IMR-90 (cell line): ENCODE measurements around the gene DDX24. TPM values are rescaled to one million over a fixed set of nuclear protein-coding genes. Genes with fewer than 3 reads are reported as not detected.

ENCODE experiments used
- ATAC-seq: fragments of 200-7000 bp; cut with Tn5 transposase; 2 replicates; pipeline ENCODE4 v1.9.1; 2020; ENCODE audit warnings: low read depth, mild to moderate bottlenecking, moderate library complexity
- BruUV-seq: library from RNA; stranded (reverse); fragments of 400-500 nt; replicated peaks from 2 replicates; lab custom pipeline; 2021; lab: Mats Ljungman, UMichigan
- CTCF ChIA-PET: fragments of 300-600 bp; formaldehyde crosslinking; extraction: SDS; loops from one replicate; lab custom pipeline; 2021; ENCODE audit warnings: antibody characterized with exemption; lab: Yijun Ruan, JAX
- POLR2A ChIA-PET: fragments of 300-600 bp; sonication (Branson Sonifier 250); formaldehyde crosslinking; loops from one replicate; lab custom pipeline; 2022; ENCODE audit warnings: antibody characterized with exemption; ENCODE audit not compliant: unreplicated experiment; lab: Charles Lee
- DNase-seq: peaks from one replicate; pipeline ENCODE4 v3.0.0; 2013
- H2AFZ ChIP-seq: replicated peaks from 2 replicates; pipeline ENCODE3; 2013; ENCODE audit warnings: low read length, mild to moderate bottlenecking; ENCODE audit not compliant: poor library complexity
- H2AK5ac ChIP-seq: 2 replicates; pipeline ENCODE4 v1.6.1; 2013; ENCODE audit warnings: low read depth, low read length, inconsistent platforms
- H2AK9ac ChIP-seq: replicated peaks from 2 replicates; pipeline ENCODE3; 2013; ENCODE audit warnings: mild to moderate bottlenecking, low read depth, low read length, moderate library complexity; ENCODE audit not compliant: poor library complexity
- H2BK120ac ChIP-seq: 2 replicates; pipeline ENCODE4 v1.6.1; 2013; ENCODE audit warnings: low read depth, low read length, inconsistent platforms
- H2BK15ac ChIP-seq: 3 replicates; pipeline ENCODE4 v1.6.1; 2013; ENCODE audit warnings: low read depth, low read length, inconsistent platforms
- H2BK20ac ChIP-seq: 2 replicates; pipeline ENCODE4 v1.6.1; 2013; ENCODE audit warnings: low read depth, mild to moderate bottlenecking, inconsistent platforms, low read length, moderate library complexity
- H2BK5ac ChIP-seq: 2 replicates; pipeline ENCODE4 v1.6.1; 2013; ENCODE audit warnings: mild to moderate bottlenecking, low read depth, low read length, inconsistent platforms; ENCODE audit not compliant: poor library complexity, severe bottlenecking
- H3K14ac ChIP-seq: replicated peaks from 2 replicates; pipeline ENCODE4 v1.6.1; 2013; ENCODE audit warnings: low read depth, low read length, inconsistent platforms
- H3K18ac ChIP-seq: 2 replicates; pipeline ENCODE4 v1.6.1; 2013; ENCODE audit warnings: low read depth, low read length, control low read depth
- H3K23ac ChIP-seq: 2 replicates; pipeline ENCODE4 v1.6.1; 2013; ENCODE audit warnings: low read depth, low read length, inconsistent platforms
- H3K27ac ChIP-seq: 2 replicates; pipeline ENCODE4 v1.5.1; 2013; ENCODE audit warnings: mild to moderate bottlenecking, control low read depth, low read length; ENCODE audit not compliant: insufficient read depth
- H3K27me3 ChIP-seq: 2 replicates; pipeline ENCODE4 v1.6.1; 2013; ENCODE audit warnings: low read length; ENCODE audit not compliant: control insufficient read depth, insufficient read depth
- H3K36me3 ChIP-seq: 2 replicates; pipeline ENCODE4 v1.6.1; 2013; ENCODE audit warnings: low read length, mixed read lengths; ENCODE audit not compliant: control insufficient read depth, insufficient read depth
- H3K4ac ChIP-seq: 2 replicates; pipeline ENCODE4 v1.6.1; 2013; ENCODE audit warnings: low read depth, low read length, inconsistent platforms
- H3K4me1 ChIP-seq: 2 replicates; pipeline ENCODE4 v1.6.1; 2013; ENCODE audit warnings: low read length, mixed read lengths; ENCODE audit not compliant: control insufficient read depth, insufficient read depth
- H3K4me2 ChIP-seq: 2 replicates; pipeline ENCODE4 v1.6.1; 2013; ENCODE audit warnings: low read depth, mild to moderate bottlenecking, control low read depth, low read length, moderate library complexity
- H3K4me3 ChIP-seq: 2 replicates; pipeline ENCODE4 v1.5.1; 2013; ENCODE audit warnings: low read depth, mild to moderate bottlenecking, control low read depth, low read length, moderate library complexity; ENCODE audit not compliant: insufficient read depth
- H3K56ac ChIP-seq: 2 replicates; pipeline ENCODE4 v1.6.1; 2013; ENCODE audit warnings: low read length, inconsistent platforms; ENCODE audit not compliant: insufficient read depth; ENCODE audit errors: extremely low read depth
- H3K79me1 ChIP-seq, 2 experiments: 2 replicates each; pipeline ENCODE4 v1.6.1; 2013; ENCODE audit warnings: low read length in 2 of 2, inconsistent platforms in 1 of 2, low read depth in 1 of 2
- H3K9ac ChIP-seq: 2 replicates; pipeline ENCODE4 v1.6.1; 2013; ENCODE audit warnings: low read depth, low read length, control low read depth
- H3K9me1 ChIP-seq: 2 replicates; pipeline ENCODE4 v1.6.1; 2013; ENCODE audit warnings: low read length, inconsistent platforms; ENCODE audit not compliant: insufficient read depth
- H3K9me3 ChIP-seq: 2 replicates; pipeline ENCODE4 v1.6.1; 2013; ENCODE audit warnings: low read length; ENCODE audit not compliant: control insufficient read depth, insufficient read depth
- H4K20me1 ChIP-seq: 2 replicates; pipeline ENCODE4 v1.6.1; 2013; ENCODE audit warnings: low read length, inconsistent platforms; ENCODE audit not compliant: insufficient read depth
- H4K5ac ChIP-seq: 2 replicates; pipeline ENCODE4 v1.6.1; 2013; ENCODE audit warnings: mild to moderate bottlenecking, low read depth, low read length, control low read depth
- H4K8ac ChIP-seq, 2 experiments: 2 replicates each; pipeline ENCODE4 v1.6.1; 2013; ENCODE audit warnings: low read depth in 2 of 2, low read length in 2 of 2, control low read depth in 1 of 2, inconsistent platforms in 1 of 2
- H4K91ac ChIP-seq: 2 replicates; pipeline ENCODE4 v1.6.1; 2013; ENCODE audit warnings: low read depth, low read length, inconsistent platforms; ENCODE audit not compliant: insufficient read depth
- CEBPB ChIP-seq: IDR thresholded peaks from 2 replicates; pipeline ENCODE4 v1.6.1; 2012; ENCODE audit warnings: low read depth, low read length, improper control_type of control experiment
- CHD1 ChIP-seq: IDR thresholded peaks from 2 replicates; pipeline ENCODE4 v1.6.1; 2012; ENCODE audit warnings: low read depth, low read length, improper control_type of control experiment
- CTCF ChIP-seq: conservative IDR thresholded peaks from 2 replicates; pipeline ENCODE4 v1.5.1; 2012; ENCODE audit warnings: mild to moderate bottlenecking, low read depth, low read length, improper control_type of control experiment
- MAZ ChIP-seq: IDR thresholded peaks from 2 replicates; pipeline ENCODE4 v1.6.1; 2012; ENCODE audit warnings: low read depth, mild to moderate bottlenecking, low read length, improper control_type of control experiment, moderate library complexity, borderline replicate concordance
- MXI1 ChIP-seq: IDR thresholded peaks from 2 replicates; pipeline ENCODE4 v1.6.1; 2012; ENCODE audit warnings: low read depth, mild to moderate bottlenecking, low read length, moderate library complexity, borderline replicate concordance
- POLR2A ChIP-seq: IDR thresholded peaks from 2 replicates; pipeline ENCODE4 v1.6.1; 2012; ENCODE audit warnings: mild to moderate bottlenecking, low read depth, low read length
- RAD21 ChIP-seq: IDR thresholded peaks from 2 replicates; pipeline ENCODE4 v1.6.1; 2012; ENCODE audit warnings: low read length, improper control_type of control experiment
- RCOR1 ChIP-seq: IDR thresholded peaks from 2 replicates; pipeline ENCODE4 v1.6.1; 2012; ENCODE audit warnings: mild to moderate bottlenecking, low read length, improper control_type of control experiment; ENCODE audit not compliant: insufficient replicate concordance
- RFX5 ChIP-seq: IDR thresholded peaks from 2 replicates; pipeline ENCODE4 v1.8.0; 2012; ENCODE audit warnings: low read depth, mild to moderate bottlenecking, low read length, moderate library complexity
- USF2 ChIP-seq: fragments of 150-350 bp; IDR thresholded peaks from 2 replicates; pipeline ENCODE4 v1.6.1; 2017; ENCODE audit warnings: mild to moderate bottlenecking, antibody characterized with exemption, low read length, low read depth
- WGBS, 2 experiments: methylation state at CpG; one replicate each; pipeline versions ENCODE4 v1.1.5 to v1.1.7; 2013; ENCODE audit warnings: missing lambda C conversion rate in 2 of 2; ENCODE audit not compliant: insufficient read length in 1 of 2; ENCODE audit errors: extremely low coverage in 2 of 2; 5-methylcytosine and 5-hydroxymethylcytosine counted together
- dilution Hi-C: fragments of 300-500 bp; cut with HindIII; formaldehyde crosslinking; loops from one replicate; pipeline ENCODE4 v1.14.3; 2018; ENCODE audit warnings: low sequenced_read_pairs; ENCODE audit not compliant: unreplicated experiment
- in situ Hi-C: fragments of 300-500 bp; cut with MboI; formaldehyde crosslinking; loops from 3 replicates; pipeline ENCODE4 v1.14.3; 2019; ENCODE audit warnings: low sequenced_read_pairs, inconsistent platforms, mixed read lengths
- intact Hi-C: fragments of 100-400 bp; cut with micrococcal nuclease; formaldehyde crosslinking; loops from 2 replicates; pipeline ENCODE4 v1.10.0; 2022
- polyA plus RNA-seq, 3 experiments: library from polyadenylated mRNA; depleted of rRNA; stranded (reverse); fragments of >200 nt; gene quantifications; 2 replicates each; pipeline ENCODE4 v1.2.3, GENCODE V29; 2012; ENCODE audit warnings: low replicate concordance in 1 of 3
- total RNA-seq: library from RNA; depleted of rRNA; stranded (reverse); fragments of >200 nt; gene quantifications from 2 replicates; pipeline ENCODE4 v1.2.3, GENCODE V29; 2012

The DDX24 gene
- total and polyA plus RNA-seq, 2 of the 4 experiments (the other 2 are of a cell fraction): 134 to 155 TPM

GRCh38 chr14:94113908-94114588 is 33.0 kb upstream of the DDX24 start:
- BruUV-seq: no TSS peak

More at GRCh38 chr14:94113908-94114588, 33.0 kb upstream of the DDX24 start:
- Histone ChIP-seq H2AK5ac (no peak overlapping the region), H3K56ac (no peak overlapping the region), H3K4ac (no peak overlapping the region), H2BK20ac (no peak overlapping the region), H3K23ac (no peak overlapping the region), H3K14ac (no peak overlapping the region), H3K9me3 (no peaks in the 10 kb centered on the region), H3K79me1 (no peaks in the 10 kb centered on the region), H3K27me3 (peaks cover 13% of the 10 kb centered on the region; the same call in 1 of the 2 replicates), H2BK5ac (no peak overlapping the region), H3K27ac (no peak overlapping the region), H2BK120ac (no peak overlapping the region), H2BK15ac (no peak overlapping the region), H3K4me3 (no peak overlapping the region), H4K8ac (no peak overlapping the region), H2AK9ac (no peak overlapping the region), H3K4me2 (no peak overlapping the region), H3K36me3 (no peaks in the 10 kb centered on the region), H3K9me1 (0 out of 2 replicates have a peak, but pooled peaks cover 3% of the 10 kb centered on the region), H4K5ac (no peak overlapping the region), H4K91ac (no peak overlapping the region), H3K9ac (no peak overlapping the region), H3K4me1 (no peaks in the 10 kb centered on the region), H2AFZ (no peak overlapping the region), H4K20me1 (no peaks in the 10 kb centered on the region), H3K18ac (no peak overlapping the region)
- ATAC-seq (0 out of 2 replicates have a peak, but pooled peaks have one; percentile 15), DNase-seq (peak; percentile 31)
- in situ Hi-C loops: no loop called here
- intact Hi-C loops: no loop called here
- CTCF ChIA-PET: interaction anchor here (1.5 to 2.0 kb wide), 2 partner anchors 18 to 23 kb away, joined by 5 to 6 read pairs; no protein-coding TSS in a partner anchor
- no peak for TF ChIP-seq RFX5
- no peak for TF ChIP-seq MXI1
- no peak for TF ChIP-seq CTCF
- TF ChIP-seq CHD1: no peak
- no peak for TF ChIP-seq USF2
- TF ChIP-seq POLR2A: no peak
- no peak for TF ChIP-seq MAZ
- no peak for TF ChIP-seq RAD21
- TF ChIP-seq CEBPB: no peak
- TF ChIP-seq RCOR1: no peak
- dilution Hi-C loops: no loop called here
- POLR2A ChIA-PET: no interaction called here
- WGBS, 2 experiments: 48% methylated on average over 2 of the region's 5 CpGs; no CpG with 5 or more reads in 1 of the 2 experiments
